Nephron progenitor cell (in vitro differentiated cells): Measurements from ENCODE around the gene LYZL4.

Source experiments
- DNase-seq: peaks from one replicate; pipeline ENCODE4 v3.0.0; 2021
- H3K27ac Mint-ChIP-seq: 2 replicates; pipeline ENCODE4 v1.8.0; 2021; ENCODE audit warnings: mild to moderate bottlenecking, moderate library complexity, mixed read lengths
- H3K27me3 Mint-ChIP-seq: 2 replicates; pipeline ENCODE4 v1.8.0; 2021; ENCODE audit warnings: mild to moderate bottlenecking, low read depth, mixed read lengths; ENCODE audit not compliant: poor library complexity
- H3K36me3 Mint-ChIP-seq: 2 replicates; pipeline ENCODE4 v1.8.0; 2021; ENCODE audit warnings: low read depth, mixed read lengths
- H3K4me1 Mint-ChIP-seq: 2 replicates; pipeline ENCODE4 v1.8.0; 2021; ENCODE audit warnings: mixed read lengths
- H3K4me3 Mint-ChIP-seq: 2 replicates; pipeline ENCODE4 v1.8.0; 2021; ENCODE audit warnings: mild to moderate bottlenecking, moderate library complexity, mixed read lengths
- H3K9me3 Mint-ChIP-seq: 2 replicates; pipeline ENCODE4 v1.8.0; 2021; ENCODE audit warnings: mild to moderate bottlenecking, moderate library complexity, mixed read lengths
- TF ChIP-seq, protein P1 (sequence below): fragments of 200-600 bp; sonication (generic); IDR thresholded peaks from 2 replicates; pipeline ENCODE4 v1.5.0; 2021; ENCODE audit warnings: antibody characterized with exemption

Gene LYZL4

DNA sequence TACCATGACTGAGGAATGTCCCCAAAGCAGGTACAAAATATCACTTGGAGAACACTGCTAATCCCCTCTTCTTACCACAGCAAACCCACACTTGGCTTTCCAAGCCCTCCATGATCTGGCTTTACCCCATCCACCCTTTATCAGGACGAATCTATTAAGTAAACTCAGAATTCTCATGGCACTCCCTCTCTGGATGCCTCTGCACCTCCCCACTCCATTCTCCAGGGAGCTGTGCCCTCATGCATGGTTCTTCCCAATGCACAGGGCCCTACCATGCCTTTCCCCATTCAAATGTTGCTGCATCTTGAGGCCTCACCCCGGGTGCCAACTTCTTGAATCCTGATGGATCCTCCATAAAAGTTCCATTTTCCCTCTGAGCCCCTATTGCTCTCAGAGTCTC is 2.3 kb downstream of the LYZL4 start:
- Mint-ChIP-seq H3K27me3 (peaks cover 2% of the 10 kb centered on the region), H3K36me3 (no peaks in the 10 kb centered on the region), H3K4me3 (no peak overlapping the region), H3K9me3 (no peaks in the 10 kb centered on the region), H3K27ac (no peak overlapping the region), H3K4me1 (no peaks in the 10 kb centered on the region)
- DNase-seq, result no peak
- TF ChIP-seq, protein P1, sequence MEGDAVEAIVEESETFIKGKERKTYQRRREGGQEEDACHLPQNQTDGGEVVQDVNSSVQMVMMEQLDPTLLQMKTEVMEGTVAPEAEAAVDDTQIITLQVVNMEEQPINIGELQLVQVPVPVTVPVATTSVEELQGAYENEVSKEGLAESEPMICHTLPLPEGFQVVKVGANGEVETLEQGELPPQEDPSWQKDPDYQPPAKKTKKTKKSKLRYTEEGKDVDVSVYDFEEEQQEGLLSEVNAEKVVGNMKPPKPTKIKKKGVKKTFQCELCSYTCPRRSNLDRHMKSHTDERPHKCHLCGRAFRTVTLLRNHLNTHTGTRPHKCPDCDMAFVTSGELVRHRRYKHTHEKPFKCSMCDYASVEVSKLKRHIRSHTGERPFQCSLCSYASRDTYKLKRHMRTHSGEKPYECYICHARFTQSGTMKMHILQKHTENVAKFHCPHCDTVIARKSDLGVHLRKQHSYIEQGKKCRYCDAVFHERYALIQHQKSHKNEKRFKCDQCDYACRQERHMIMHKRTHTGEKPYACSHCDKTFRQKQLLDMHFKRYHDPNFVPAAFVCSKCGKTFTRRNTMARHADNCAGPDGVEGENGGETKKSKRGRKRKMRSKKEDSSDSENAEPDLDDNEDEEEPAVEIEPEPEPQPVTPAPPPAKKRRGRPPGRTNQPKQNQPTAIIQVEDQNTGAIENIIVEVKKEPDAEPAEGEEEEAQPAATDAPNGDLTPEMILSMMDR, result no peak

GRCh38 chr3:42406727-42407450 is 3.5 kb downstream of the LYZL4 start:
- Mint-ChIP-seq H3K27ac (no peak overlapping the region), H3K27me3 (peaks cover 2% of the 10 kb centered on the region), H3K9me3 (peaks cover under 1% of the 10 kb centered on the region), H3K4me3 (no peak overlapping the region), H3K4me1 (no peaks in the 10 kb centered on the region), H3K36me3 (no peaks in the 10 kb centered on the region)
- TF ChIP-seq, protein P1, result no peak
- no peak for DNase-seq

GRCh38 chr3:42405857-42406256 is 4.6 kb downstream of the LYZL4 start:
- Mint-ChIP-seq H3K27me3 (peaks cover 2% of the 10 kb centered on the region), H3K27ac (no peak overlapping the region), H3K36me3 (no peaks in the 10 kb centered on the region), H3K4me1 (no peaks in the 10 kb centered on the region), H3K4me3 (no peak overlapping the region), H3K9me3 (peaks cover 8% of the 10 kb centered on the region)
- no peak for DNase-seq
- TF ChIP-seq, protein P1, result no peak

GRCh38 chr3:42403737-42404136 is 6.7 kb downstream of the LYZL4 start:
- Mint-ChIP-seq H3K36me3 (no peaks in the 10 kb centered on the region), H3K9me3 (peaks cover 13% of the 10 kb centered on the region), H3K4me1 (peaks cover 8% of the 10 kb centered on the region), H3K27me3 (peaks cover 2% of the 10 kb centered on the region), H3K27ac (no peak overlapping the region), H3K4me3 (no peak overlapping the region)
- TF ChIP-seq, protein P1, result no peak
- DNase-seq, result no peak

DNA sequence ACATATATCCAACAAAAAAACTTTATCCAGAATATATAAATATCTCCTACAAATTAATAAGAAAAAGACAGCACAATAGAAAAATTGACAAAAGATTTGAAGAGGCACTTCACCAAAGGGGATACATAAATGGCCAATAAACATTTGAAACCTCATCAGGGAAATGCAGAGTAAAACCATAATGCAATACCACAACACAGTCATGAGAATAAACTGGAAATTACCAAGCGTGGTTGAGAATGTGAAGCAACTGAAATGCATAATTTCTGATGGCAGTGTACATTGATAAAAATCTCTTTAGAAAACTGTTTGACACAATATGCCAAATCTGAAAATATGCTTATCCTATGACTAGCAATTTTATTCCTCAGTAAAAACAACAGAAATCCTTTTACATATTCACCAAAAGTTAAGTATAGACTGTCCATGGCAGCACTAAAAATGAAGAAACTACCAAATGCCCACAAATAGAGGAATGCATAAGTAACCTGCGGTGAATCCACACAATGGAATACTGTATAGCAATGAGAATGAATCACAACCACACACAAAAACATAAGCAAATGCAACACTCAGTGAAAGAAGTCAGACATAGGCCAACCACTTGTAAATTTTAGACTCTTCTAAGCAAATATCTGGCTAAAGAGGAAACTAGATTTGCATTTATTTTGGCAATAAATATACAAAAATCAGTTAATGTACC is 7.9 kb downstream of the LYZL4 start:
- Mint-ChIP-seq H3K4me1 (peaks cover 8% of the 10 kb centered on the region), H3K4me3 (no peak overlapping the region), H3K27me3 (peaks cover 2% of the 10 kb centered on the region), H3K27ac (no peak overlapping the region), H3K36me3 (no peaks in the 10 kb centered on the region), H3K9me3 (peaks cover 13% of the 10 kb centered on the region)
- no peak for DNase-seq
- TF ChIP-seq, protein P1, result no peak
